Colonic mucosa (tissue), 4 donors: ENCODE measurements around the gene CADPS2. TPM values are rescaled to one million over a fixed set of nuclear protein-coding genes. Genes with fewer than 3 reads are reported as not detected.

Source experiments
- DNase-seq: peaks from one replicate; pipeline ENCODE4 v3.0.0-alpha.2; 2020
- H3K27ac ChIP-seq: fragments of 200-600 bp; one replicate; pipeline ENCODE4 v1.8.0; 2021
- H3K27me3 ChIP-seq: fragments of 200-600 bp; one replicate; pipeline ENCODE4 v1.8.0; 2021
- H3K36me3 ChIP-seq: fragments of 200-600 bp; one replicate; pipeline ENCODE4 v1.8.0; 2021
- H3K4me1 ChIP-seq: fragments of 200-600 bp; one replicate; pipeline ENCODE4 v1.8.0; 2021; ENCODE audit warnings: mild to moderate bottlenecking
- H3K4me3 ChIP-seq: fragments of 200-600 bp; one replicate; pipeline ENCODE4 v1.8.0; 2021
- H3K9ac ChIP-seq, 2 donors: one replicate each; pipeline ENCODE4 v1.7.0; 2013; ENCODE audit warnings: control low read depth in 2 of 2, low read depth in 2 of 2, low read length in 2 of 2
- H3K9me3 ChIP-seq: fragments of 200-600 bp; one replicate; pipeline ENCODE4 v1.8.0; 2021
- intact Hi-C: fragments of 100-400 bp; cut with DNase I; formaldehyde crosslinking; loops from one replicate; pipeline ENCODE4 v1.14.1; 2022
- total RNA-seq, 2 donors: library from RNA; stranded (reverse); fragmentation: NEBNext Ultra II Directional in 1 of 2; extraction: Animal tissue kit (Norgen Biotek cat#: 25700) in 1 of 2; gene quantifications; one replicate each; pipeline ENCODE4 v1.2.1, GENCODE V29; 2021
- TF ChIP-seq, protein P1 (sequence below): fragments of 200-600 bp; IDR thresholded peaks from one replicate; pipeline ENCODE4 v1.8.0; 2022; ENCODE audit warnings: antibody characterized with exemption, mild to moderate bottlenecking
- donor health status: healthy.
- donor health status: DM: no; HTN: no; CAD: no.
- donor health status: DM: no; HTN: no; CAD: no.

The CADPS2 gene
- total RNA-seq, 2 donors from 2014 or later, result 13.6 to 15.2 TPM

DNA sequence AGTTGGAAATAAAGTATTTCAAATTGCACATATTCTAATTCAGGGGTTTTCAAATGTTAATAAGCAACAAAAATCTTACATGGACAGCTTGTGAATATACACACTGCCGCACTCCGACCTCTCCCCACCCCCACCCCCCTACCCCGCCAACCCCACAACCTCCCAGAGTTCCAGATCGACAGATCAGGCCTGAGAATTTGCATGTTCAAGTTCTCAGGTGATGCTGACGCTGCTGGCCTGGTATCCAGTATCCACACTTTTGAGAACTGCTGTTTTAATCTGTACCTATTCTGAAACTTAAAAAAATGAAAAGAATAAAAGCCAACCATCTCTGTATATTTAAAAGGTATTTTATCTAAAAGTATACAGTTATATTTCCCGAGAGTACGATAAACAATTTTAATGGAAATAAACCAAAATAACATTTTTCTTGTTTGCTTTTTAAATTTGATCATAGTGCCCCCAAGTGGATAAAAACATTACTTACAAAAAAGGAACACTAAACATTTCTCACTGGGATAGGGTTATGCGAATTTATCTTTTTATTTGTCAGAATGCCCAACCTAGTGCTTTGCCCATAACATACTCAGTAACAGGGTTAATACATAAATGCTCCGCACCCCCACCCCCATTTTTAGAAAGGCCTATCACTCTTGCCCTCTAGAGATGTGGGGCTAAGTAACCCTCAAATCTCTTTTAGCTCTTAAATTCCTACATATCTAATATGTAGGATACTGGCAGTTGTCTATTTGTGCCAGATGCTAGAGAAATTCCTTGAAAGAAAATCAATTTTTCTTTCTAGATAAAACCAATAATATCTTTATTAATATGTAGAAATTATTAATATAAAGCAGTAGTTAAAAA lies 353.6 kb downstream of the CADPS2 start:
- Histone ChIP-seq H3K9ac (no peak overlapping the region), H3K4me3 (no peak overlapping the region), H3K27me3 (no peaks in the 10 kb centered on the region), H3K9me3 (no peaks in the 10 kb centered on the region), H3K27ac (no peak overlapping the region), H3K36me3 (no peaks in the 10 kb centered on the region), H3K4me1 (no peaks in the 10 kb centered on the region)
- TF ChIP-seq, protein P1, sequence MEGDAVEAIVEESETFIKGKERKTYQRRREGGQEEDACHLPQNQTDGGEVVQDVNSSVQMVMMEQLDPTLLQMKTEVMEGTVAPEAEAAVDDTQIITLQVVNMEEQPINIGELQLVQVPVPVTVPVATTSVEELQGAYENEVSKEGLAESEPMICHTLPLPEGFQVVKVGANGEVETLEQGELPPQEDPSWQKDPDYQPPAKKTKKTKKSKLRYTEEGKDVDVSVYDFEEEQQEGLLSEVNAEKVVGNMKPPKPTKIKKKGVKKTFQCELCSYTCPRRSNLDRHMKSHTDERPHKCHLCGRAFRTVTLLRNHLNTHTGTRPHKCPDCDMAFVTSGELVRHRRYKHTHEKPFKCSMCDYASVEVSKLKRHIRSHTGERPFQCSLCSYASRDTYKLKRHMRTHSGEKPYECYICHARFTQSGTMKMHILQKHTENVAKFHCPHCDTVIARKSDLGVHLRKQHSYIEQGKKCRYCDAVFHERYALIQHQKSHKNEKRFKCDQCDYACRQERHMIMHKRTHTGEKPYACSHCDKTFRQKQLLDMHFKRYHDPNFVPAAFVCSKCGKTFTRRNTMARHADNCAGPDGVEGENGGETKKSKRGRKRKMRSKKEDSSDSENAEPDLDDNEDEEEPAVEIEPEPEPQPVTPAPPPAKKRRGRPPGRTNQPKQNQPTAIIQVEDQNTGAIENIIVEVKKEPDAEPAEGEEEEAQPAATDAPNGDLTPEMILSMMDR, result peak; percentile 13
- DNase-seq, result no peak
- intact Hi-C loops, result loop anchor here (5.0 kb wide), 2 partner anchors 315 to 440 kb away; no protein-coding TSS in a partner anchor

DNA sequence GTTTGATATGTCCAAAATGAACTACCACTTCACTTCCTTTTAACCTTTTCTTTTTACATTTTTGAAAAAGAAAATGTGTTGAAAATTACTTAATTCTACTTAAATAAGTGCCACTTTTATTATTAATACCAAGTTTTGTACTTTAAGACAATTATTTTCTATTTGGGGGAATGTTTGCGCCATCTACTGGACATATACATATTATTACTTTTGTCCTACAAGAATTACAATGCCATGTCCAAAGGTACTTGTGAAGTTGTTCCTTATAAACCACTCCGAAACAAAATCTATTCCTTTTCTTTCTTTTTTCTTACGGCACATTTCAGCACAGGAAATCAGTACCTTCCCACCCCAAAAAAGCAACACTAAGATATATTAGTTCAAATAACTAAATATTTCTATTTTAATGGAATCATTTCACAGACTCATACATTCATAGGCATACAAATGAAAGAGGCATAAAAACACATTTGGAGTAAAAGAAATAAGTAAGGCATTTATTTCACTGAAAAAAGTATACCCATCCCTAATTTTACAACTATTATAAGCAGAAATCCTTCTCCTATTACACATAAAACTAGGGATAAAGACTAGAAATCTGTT lies 357.3 kb downstream of the CADPS2 start:
- intact Hi-C loops, result no loop called here
- no peak overlapping the region for H3K9ac ChIP-seq
- H3K27me3 ChIP-seq, result no peaks in the 10 kb centered on the region
- H3K27ac ChIP-seq, result no peak overlapping the region
- no peak overlapping the region for H3K4me3 ChIP-seq
- TF ChIP-seq, protein P1, result peak; percentile 46
- no peaks in the 10 kb centered on the region for H3K4me1 ChIP-seq
- DNase-seq, result no peak
- H3K9me3 ChIP-seq, result no peaks in the 10 kb centered on the region
- H3K36me3 ChIP-seq, result no peaks in the 10 kb centered on the region

DNA sequence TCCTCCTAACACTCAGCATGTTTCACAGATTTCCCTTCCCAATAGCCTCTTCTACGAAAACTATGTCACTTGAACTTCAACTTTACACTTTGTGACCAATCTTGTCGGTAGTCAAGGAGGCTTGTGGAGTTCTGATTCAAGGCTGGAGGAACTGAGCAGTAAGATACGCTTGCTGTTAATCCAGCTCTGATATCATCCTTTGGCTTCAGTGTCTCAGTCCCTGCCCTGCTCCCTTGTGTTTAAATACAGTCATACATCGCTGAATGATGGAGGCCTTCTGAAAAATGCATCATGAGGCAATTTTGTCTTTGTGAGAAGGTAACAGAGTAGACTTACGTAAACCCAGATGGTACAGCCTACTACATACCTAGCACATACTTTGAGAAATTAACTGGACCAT lies 360.9 kb downstream of the CADPS2 start:
- no peak overlapping the region for H3K4me3 ChIP-seq
- H3K4me1 ChIP-seq, result no peaks in the 10 kb centered on the region
- H3K9me3 ChIP-seq, result no peaks in the 10 kb centered on the region
- no peak for DNase-seq
- no peaks in the 10 kb centered on the region for H3K27me3 ChIP-seq
- no peak overlapping the region for H3K27ac ChIP-seq
- TF ChIP-seq, protein P1, result no peak
- intact Hi-C loops, result no loop called here
- H3K36me3 ChIP-seq, result no peaks in the 10 kb centered on the region
- no peak overlapping the region for H3K9ac ChIP-seq

DNA sequence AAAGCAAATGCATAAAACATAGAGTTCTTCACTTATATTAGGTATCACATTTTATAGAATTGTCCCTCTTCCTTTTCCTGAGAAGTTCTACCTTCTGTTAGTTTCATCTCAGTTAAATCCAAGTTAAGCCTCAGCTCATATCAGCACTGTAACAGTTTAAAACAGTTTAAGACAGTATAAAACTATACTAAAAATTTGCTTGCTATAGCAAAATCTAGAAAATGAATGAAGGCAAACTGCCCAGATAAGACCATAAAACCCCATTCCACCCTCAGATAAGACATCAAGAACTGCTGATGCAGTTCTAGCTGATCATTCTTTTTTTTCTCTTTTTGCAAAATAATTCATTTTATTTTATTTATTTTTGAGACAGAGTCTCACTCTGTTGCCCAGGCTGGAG lies 364.5 kb downstream of the CADPS2 start:
- intact Hi-C loops, result no loop called here
- Histone ChIP-seq H3K4me3 (no peak overlapping the region), H3K36me3 (no peaks in the 10 kb centered on the region), H3K27ac (no peak overlapping the region), H3K4me1 (no peaks in the 10 kb centered on the region), H3K27me3 (no peaks in the 10 kb centered on the region), H3K9me3 (no peaks in the 10 kb centered on the region), H3K9ac (no peak overlapping the region)
- DNase-seq, result no peak
- TF ChIP-seq, protein P1, result no peak

DNA sequence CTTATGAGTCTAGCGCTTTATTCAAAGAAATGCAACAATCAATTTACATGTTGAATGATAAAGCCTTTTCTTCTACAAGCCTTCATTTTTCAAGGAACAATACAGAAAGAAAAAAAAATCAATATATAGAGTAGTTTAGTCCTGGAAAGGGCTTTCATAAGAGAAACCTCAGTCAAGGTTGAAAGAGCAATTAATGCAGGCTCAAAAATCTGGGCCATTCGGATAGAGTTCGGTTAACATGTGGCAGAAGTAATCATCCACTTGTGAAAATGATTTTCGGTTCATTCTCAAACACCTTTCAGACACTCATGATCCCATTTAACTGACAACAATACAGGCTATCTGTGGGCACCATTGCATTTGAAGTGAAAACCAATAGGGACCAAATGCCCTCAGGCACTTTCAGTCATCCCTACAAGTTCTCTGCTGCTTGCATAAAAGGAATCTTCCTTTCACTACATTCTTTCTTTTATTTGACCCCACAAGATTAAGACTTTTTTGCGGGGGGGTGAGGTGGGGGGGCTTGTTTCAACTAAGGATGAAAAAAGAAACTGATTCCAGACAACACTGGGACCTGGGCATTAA lies 365.2 kb downstream of the CADPS2 start:
- TF ChIP-seq, protein P1, result no peak
- no peak overlapping the region for H3K4me3 ChIP-seq
- DNase-seq, result no peak
- H3K36me3 ChIP-seq, result no peaks in the 10 kb centered on the region
- no peak overlapping the region for H3K27ac ChIP-seq
- no peak overlapping the region for H3K9ac ChIP-seq
- H3K9me3 ChIP-seq, result no peaks in the 10 kb centered on the region
- no peaks in the 10 kb centered on the region for H3K4me1 ChIP-seq
- no peaks in the 10 kb centered on the region for H3K27me3 ChIP-seq
- intact Hi-C loops, result no loop called here
